Right lobe of liver (tissue), 6 donors: Measurements from ENCODE around the gene CELSR1. TPM values are rescaled to one million over a fixed set of nuclear protein-coding genes. Genes with fewer than 3 reads are reported as not detected.
A peak's percentile ranks its signal among the peaks of the same experiment; 100 is the strongest.

Experiments used
- ATAC-seq, 4 donors: fragments of 200-7000 bp; cut with Tn5 transposase; one replicate each; pipeline ENCODE4 v1.9.1; 2020; ENCODE audit warnings: mild to moderate bottlenecking in 4 of 4, moderate library complexity in 4 of 4
- DNase-seq, 3 donors: peaks; one replicate each; pipeline ENCODE4 v3.0.0-alpha.2; 2020
- H3K27ac ChIP-seq, 3 donors: fragments of 200-600 bp; one replicate each; pipeline ENCODE4 v1.8.0; 2022
- H3K27me3 ChIP-seq, 2 donors: fragments of 200-600 bp; one replicate each; pipeline ENCODE4 v1.8.0; 2022
- H3K36me3 ChIP-seq, 4 donors: fragments of 200-600 bp; sonication (generic) in 1 of 4; one replicate each; pipeline versions ENCODE4 v1.5.1 to v1.8.0; 2017 to 2022; ENCODE audit warnings: control low read depth in 1 of 4
- H3K4me1 ChIP-seq, 4 donors: fragments of 200-600 bp; sonication (generic) in 1 of 4; one replicate each; pipeline versions ENCODE4 v1.5.1 to v1.8.0; 2017 to 2022; ENCODE audit warnings: control low read depth in 1 of 4
- H3K4me3 ChIP-seq, 3 donors: fragments of 200-600 bp; one replicate each; pipeline ENCODE4 v1.8.0; 2022
- H3K9me3 ChIP-seq, 4 donors: fragments of 200-600 bp; sonication (generic) in 1 of 4; one replicate each; pipeline versions ENCODE4 v1.5.1 to v1.8.0; 2017 to 2022; ENCODE audit warnings: control low read depth in 1 of 4
- CTCF ChIP-seq, 4 donors: fragments of 200-600 bp in 3 of 4; fragments of 450-650 bp in 1 of 4; IDR thresholded peaks; one replicate each; pipeline versions ENCODE4 v1.5.1 to v1.8.0; 2016 to 2022; ENCODE audit warnings: antibody characterized with exemption in 4 of 4, mild to moderate bottlenecking in 2 of 4
- POLR2A ChIP-seq: fragments of 450-650 bp; IDR thresholded peaks from one replicate; pipeline ENCODE4 v1.6.1; 2017; ENCODE audit warnings: antibody characterized with exemption, mild to moderate bottlenecking
- WGBS: methylation state at CpG from one replicate; pipeline ENCODE4 v1.1.6; 2018; ENCODE audit warnings: low coverage, low lambda C conversion rate; ENCODE audit not compliant: insufficient coverage; ENCODE audit errors: missing lambda C conversion rate; 5-methylcytosine and 5-hydroxymethylcytosine counted together
- intact Hi-C, 2 donors: fragments of 100-400 bp; cut with DNase I; formaldehyde crosslinking; loops; one replicate each; pipeline versions ENCODE4 v1.11.2 to v1.14.1; 2022
- total RNA-seq, 6 experiments: library from RNA; depleted of rRNA in 2 of 6; stranded (reverse); fragments of >200 nt in 2 of 6; fragmentation: NEBNext Ultra II Directional in 3 of 6; extraction: Animal tissue kit (Norgen Biotek cat#: 25700) in 3 of 6; gene quantifications; one replicate each; pipeline versions ENCODE4 v1.1.0 to v1.2.4, GENCODE V29; 2016 to 2023
- donor health status: DM: no; HTN: yes; CAD: no.
- donor health status: DM: no; HTN: no; CAD: no.
- donor health status: DM: no; HTN: no; CAD: no.
- donor health status: DM: no; HTN: yes; CAD: no.
- donor health status: DM: no; HTN: yes; CAD: no.

Gene CELSR1
- total RNA-seq, 6 experiments from 2014 or later, result 2.9 to 8.2 (median 5.0) TPM

- TF ChIP-seq CTCF (IDR thresholded peaks at IDR 0.05), result no peak
- TF ChIP-seq POLR2A, result no peak
- Histone ChIP-seq H3K9me3 (no peaks in the 10 kb centered on the region), H3K27me3 (no peaks in the 10 kb centered on the region), H3K4me1 (no peaks in the 10 kb centered on the region), H3K36me3 (no peaks in the 10 kb centered on the region), H3K27ac (no peak overlapping the region), H3K4me3 (no peak overlapping the region)
- WGBS, result 66% methylated on average over 2 of the region's 16 CpGs
- intact Hi-C loops, result no loop called here
- peak in 1 of 4 donors; percentile 28 for ATAC-seq
- no peak for DNase-seq
Measured at GRCh38 chr22:46484156-46484860, 53.1 kb downstream of the CELSR1 start.

- no peaks in the 10 kb centered on the region for H3K4me1 ChIP-seq
- intact Hi-C loops, result no loop called here
- no peak overlapping the region for H3K4me3 ChIP-seq
- no peaks in the 10 kb centered on the region for H3K27me3 ChIP-seq
- no peak for ATAC-seq
- H3K36me3 ChIP-seq, result no peaks in the 10 kb centered on the region
- no peak overlapping the region for H3K27ac ChIP-seq
- DNase-seq, result no peak
- 46% methylated on average over 4 of the region's 4 CpGs for WGBS
- no peaks in the 10 kb centered on the region for H3K9me3 ChIP-seq
- no peak for TF ChIP-seq POLR2A
- no peak for TF ChIP-seq CTCF (IDR thresholded peaks at IDR 0.05)
Measured at GRCh38 chr22:46483353-46483752, 54.1 kb downstream of the CELSR1 start.

- no peak overlapping the region for H3K4me3 ChIP-seq
- TF ChIP-seq POLR2A (no peak), CTCF (IDR thresholded peaks at IDR 0.05) (no peak)
- H3K9me3 ChIP-seq, result no peaks in the 10 kb centered on the region
- intact Hi-C loops, result no loop called here
- no peaks in the 10 kb centered on the region for H3K4me1 ChIP-seq
- no peak overlapping the region for H3K27ac ChIP-seq
- no peaks in the 10 kb centered on the region for H3K36me3 ChIP-seq
- no peak for ATAC-seq
- WGBS, result 83% methylated on average over 4 of the region's 7 CpGs
- DNase-seq, result no peak
- no peaks in the 10 kb centered on the region for H3K27me3 ChIP-seq
Measured at GRCh38 chr22:46482056-46482675, 55.3 kb downstream of the CELSR1 start.

GRCh38 chr22:46481386-46481785 is 56.0 kb downstream of the CELSR1 start:
- Histone ChIP-seq H3K4me1 (no peaks in the 10 kb centered on the region), H3K27ac (no peak overlapping the region), H3K27me3 (no peaks in the 10 kb centered on the region), H3K9me3 (no peaks in the 10 kb centered on the region), H3K4me3 (no peak overlapping the region), H3K36me3 (no peaks in the 10 kb centered on the region)
- WGBS, result 66% methylated on average over 6 of the region's 6 CpGs
- DNase-seq (no peak), ATAC-seq (no peak)
- TF ChIP-seq POLR2A, result no peak
- intact Hi-C loops, result no loop called here

GRCh38 chr22:46480396-46480795 is 57.0 kb downstream of the CELSR1 start:
- TF ChIP-seq CTCF (IDR thresholded peaks at IDR 0.05) (no peak), POLR2A (no peak)
- no peak for ATAC-seq
- H3K36me3 ChIP-seq, result no peaks in the 10 kb centered on the region
- H3K27me3 ChIP-seq, result no peaks in the 10 kb centered on the region
- intact Hi-C loops, result no loop called here
- H3K4me1 ChIP-seq, result no peaks in the 10 kb centered on the region
- no peak for DNase-seq
- no peak overlapping the region for H3K27ac ChIP-seq
- WGBS, result 0% methylated on average over 1 of the region's 1 CpG
- H3K4me3 ChIP-seq, result no peak overlapping the region
- H3K9me3 ChIP-seq, result no peaks in the 10 kb centered on the region
